A673 (cell line): ENCODE measurements around the gene ACOT11. TPM values are rescaled to one million over a fixed set of nuclear protein-coding genes. Genes with fewer than 3 reads are reported as not detected.

ENCODE experiments used
- BruUV-seq: library from RNA; stranded (reverse); fragments of 400-500 nt; replicated peaks from 2 replicates; lab custom pipeline; 2021; lab: Mats Ljungman, UMichigan
- CTCF ChIA-PET: fragments of 300-600 bp; sonication (Branson Sonifier 250); formaldehyde crosslinking; loops from one replicate; lab custom pipeline; 2022; ENCODE audit warnings: antibody characterized with exemption; lab: Charles Lee
- POLR2A ChIA-PET: fragments of 300-600 bp; sonication (Branson Sonifier 250); formaldehyde crosslinking; loops from one replicate; lab custom pipeline; 2022; ENCODE audit warnings: antibody characterized with exemption; ENCODE audit not compliant: low non-redundant PET; lab: Charles Lee
- DNase-seq: peaks from one replicate; pipeline ENCODE4 v3.0.0-alpha.2; 2015; ENCODE audit warnings: low spot score
- H3K27ac ChIP-seq: fragments of 200-600 bp; sonication (generic); 2 replicates; pipeline ENCODE4 v1.5.1; 2016; ENCODE audit warnings: mixed run types, low read depth, mild to moderate bottlenecking, mixed read lengths, antibody characterized with exemption, low read length; ENCODE audit not compliant: poor library complexity, severe bottlenecking
- H3K27me3 ChIP-seq: fragments of 200-600 bp; sonication (generic); replicated peaks from 2 replicates; pipeline ENCODE4 v1.6.1; 2017; ENCODE audit warnings: mixed run types, low read depth, mild to moderate bottlenecking, mixed read lengths, antibody characterized with exemption, low read length; ENCODE audit not compliant: insufficient read depth, poor library complexity
- H3K36me3 ChIP-seq: fragments of 200-600 bp; sonication (generic); 2 replicates; pipeline ENCODE4 v1.6.1; 2016; ENCODE audit warnings: mixed run types, mild to moderate bottlenecking, mixed read lengths, antibody characterized with exemption, low read length; ENCODE audit not compliant: insufficient read depth, poor library complexity, severe bottlenecking
- H3K4me1 ChIP-seq: fragments of 200-600 bp; sonication (generic); 2 replicates; pipeline ENCODE4 v1.6.1; 2017; ENCODE audit warnings: mixed run types, mild to moderate bottlenecking, mixed read lengths, antibody characterized with exemption, low read length; ENCODE audit not compliant: insufficient read depth, poor library complexity, severe bottlenecking
- H3K4me3 ChIP-seq: fragments of 200-600 bp; sonication (generic); 2 replicates; pipeline ENCODE4 v1.5.1; 2016; ENCODE audit warnings: low read depth, mixed run types, mild to moderate bottlenecking, mixed read lengths, low read length; ENCODE audit not compliant: poor library complexity, severe bottlenecking
- H3K9me3 ChIP-seq: fragments of 200-600 bp; sonication (generic); 2 replicates; pipeline ENCODE4 v1.6.1; 2016; ENCODE audit warnings: mixed run types, low read depth, mild to moderate bottlenecking, mixed read lengths, antibody characterized with exemption, low read length; ENCODE audit not compliant: poor library complexity, severe bottlenecking
- CTCF ChIP-seq: fragments of 300-800, 200-600 bp; sonication (generic); conservative IDR thresholded peaks from 2 replicates; pipeline ENCODE4 v1.5.1; 2017; ENCODE audit warnings: low read depth, mild to moderate bottlenecking, antibody characterized with exemption, low read length, moderate library complexity, mixed read lengths
- EZH2 ChIP-seq: fragments of 200-600 bp; sonication (generic); IDR thresholded peaks from 2 replicates; pipeline ENCODE4 v1.6.1; 2017; ENCODE audit warnings: borderline replicate concordance, low read depth, mild to moderate bottlenecking, mixed read lengths, antibody characterized with exemption, low read length; ENCODE audit not compliant: poor library complexity, severe bottlenecking
- intact Hi-C: fragments of 100-400 bp; cut with micrococcal nuclease; formaldehyde crosslinking; loops from one replicate; pipeline ENCODE4 v1.10.0; 2022; ENCODE audit not compliant: unreplicated experiment
- total RNA-seq: library from RNA; stranded (reverse); gene quantifications from 2 replicates; pipeline ENCODE4 v1.2.3, GENCODE V29; 2021

ACOT11 gene
- total RNA-seq, 1 experiment from 2014 or later: 5.6 TPM

- CTCF ChIA-PET: no interaction called here
- Histone ChIP-seq H3K27me3 (no peaks in the 10 kb centered on the region), H3K4me1 (no peaks in the 10 kb centered on the region), H3K36me3 (no peaks in the 10 kb centered on the region), H3K9me3 (no peaks in the 10 kb centered on the region), H3K27ac (no peak overlapping the region), H3K4me3 (no peak overlapping the region)
- POLR2A ChIA-PET: no interaction called here
- no peak for DNase-seq
- no TSS peak for BruUV-seq
- intact Hi-C loops: no loop called here
- TF ChIP-seq EZH2 (no peak), CTCF (no peak)
Measured at GRCh38 chr1:54614563-54614962, 66.5 kb downstream of the ACOT11 start.

- H3K4me1 ChIP-seq: no peaks in the 10 kb centered on the region
- DNase-seq: no peak
- no peaks in the 10 kb centered on the region for H3K9me3 ChIP-seq
- TF ChIP-seq EZH2: no peak
- no peak for TF ChIP-seq CTCF
- ChIA-PET POLR2A (no interaction called here), CTCF (no interaction called here)
- H3K27ac ChIP-seq: no peak overlapping the region
- H3K4me3 ChIP-seq: no peak overlapping the region
- intact Hi-C loops: no loop called here
- no peaks in the 10 kb centered on the region for H3K27me3 ChIP-seq
- H3K36me3 ChIP-seq: no peaks in the 10 kb centered on the region
- BruUV-seq: no TSS peak
Measured at GRCh38 chr1:54615531-54616279, 67.7 kb downstream of the ACOT11 start.

- ChIA-PET POLR2A (no interaction called here), CTCF (no interaction called here)
- no peak for DNase-seq
- no peaks in the 10 kb centered on the region for H3K36me3 ChIP-seq
- H3K4me1 ChIP-seq: peaks cover 5% of the 10 kb centered on the region
- no peaks in the 10 kb centered on the region for H3K27me3 ChIP-seq
- BruUV-seq: no TSS peak
- H3K27ac ChIP-seq: no peak overlapping the region
- H3K4me3 ChIP-seq: no peak overlapping the region
- no peaks in the 10 kb centered on the region for H3K9me3 ChIP-seq
- intact Hi-C loops: no loop called here
- TF ChIP-seq CTCF (no peak), EZH2 (no peak)
Measured at GRCh38 chr1:54619749-54620148, 71.7 kb downstream of the ACOT11 start.
